Endodermal cell (in vitro differentiated cells): ENCODE results near the gene ZNF446. TPM values are rescaled to one million over a fixed set of nuclear protein-coding genes. Genes with fewer than 3 reads are reported as not detected.

Experiments
- DNase-seq: peaks from one replicate; pipeline ENCODE4 v3.0.0-alpha.2; 2017
- H3K27ac ChIP-seq: 2 replicates; pipeline ENCODE4 v1.5.1; 2013; ENCODE audit warnings: mild to moderate bottlenecking, low read depth, low read length, moderate library complexity
- H3K27me3 ChIP-seq: 2 replicates; pipeline ENCODE4 v1.6.1; 2013; ENCODE audit warnings: mild to moderate bottlenecking, low read length, moderate library complexity; ENCODE audit not compliant: insufficient read depth, control insufficient read depth, poor library complexity, severe bottlenecking
- H3K36me3 ChIP-seq: 2 replicates; pipeline ENCODE4 v1.7.0; 2013; ENCODE audit warnings: mild to moderate bottlenecking, low read length, moderate library complexity; ENCODE audit not compliant: control insufficient read depth, insufficient read depth
- H3K4me1 ChIP-seq: one replicate; pipeline ENCODE4 v1.7.0; 2013; ENCODE audit warnings: low read length; ENCODE audit not compliant: control insufficient read depth, insufficient read depth
- H3K4me3 ChIP-seq: 2 replicates; pipeline ENCODE4 v1.5.1; 2013; ENCODE audit warnings: mild to moderate bottlenecking, low read length, moderate library complexity
- H3K9ac ChIP-seq: 2 replicates; pipeline ENCODE4 v1.6.1; 2013; ENCODE audit warnings: mild to moderate bottlenecking, low read length, moderate library complexity; ENCODE audit not compliant: poor library complexity, severe bottlenecking; ENCODE audit errors: extremely low read depth
- H3K9me3 ChIP-seq: 2 replicates; pipeline ENCODE4 v1.6.1; 2013; ENCODE audit warnings: mild to moderate bottlenecking, low read length, moderate library complexity; ENCODE audit not compliant: control insufficient read depth
- H3K27ac Mint-ChIP-seq: 2 replicates; pipeline ENCODE4 v1.8.0; 2020; ENCODE audit warnings: mixed read lengths
- H3K27me3 Mint-ChIP-seq: 2 replicates; pipeline ENCODE4 v1.8.0; 2021; ENCODE audit warnings: mild to moderate bottlenecking, mixed read lengths; ENCODE audit not compliant: insufficient read depth
- H3K36me3 Mint-ChIP-seq: 2 replicates; pipeline ENCODE4 v1.8.0; 2020; ENCODE audit warnings: low read depth, mixed read lengths
- H3K4me1 Mint-ChIP-seq: 2 replicates; pipeline ENCODE4 v1.8.0; 2020; ENCODE audit warnings: mixed read lengths
- H3K4me3 Mint-ChIP-seq: 2 replicates; pipeline ENCODE4 v1.8.0; 2020; ENCODE audit warnings: mild to moderate bottlenecking, moderate library complexity, mixed read lengths
- H3K9me3 Mint-ChIP-seq: 2 replicates; pipeline ENCODE4 v1.8.0; 2020; ENCODE audit warnings: mild to moderate bottlenecking, mixed read lengths
- WGBS, 2 experiments: methylation state at CpG; one replicate each; pipeline versions ENCODE4 v1.1.5 to v1.1.7; 2013; ENCODE audit warnings: missing lambda C conversion rate in 2 of 2, mixed read lengths in 1 of 2; ENCODE audit not compliant: insufficient coverage in 1 of 2, insufficient read length in 1 of 2; 5-methylcytosine and 5-hydroxymethylcytosine counted together
- total RNA-seq, 2 donors: library from RNA; stranded (reverse); fragmentation: NEBNext Ultra II Directional in 1 of 2; extraction: Animal tissue kit (Norgen Biotek cat#: 25700) in 1 of 2; gene quantifications; 2 replicates in 1 of 2; 3 replicates in 1 of 2; pipeline ENCODE4 v1.2.1, GENCODE V29; 2021
- TF ChIP-seq, protein P1 (sequence below): fragments of 200-600 bp; sonication (generic); conservative IDR thresholded peaks from 2 replicates; pipeline ENCODE4 v1.5.0; 2021; ENCODE audit warnings: antibody characterized with exemption, mild to moderate bottlenecking

ZNF446 gene
- total RNA-seq, 2 donors from 2014 or later = 10.4 to 10.7 TPM

- no peaks in the 10 kb centered on the region for H3K36me3 Mint-ChIP-seq
Observed at GRCh38 chr19:58492265-58492664, 16.1 kb downstream of the ZNF446 start.

GRCh38 chr19:58497634-58498170 lies 21.6 kb downstream of the ZNF446 start:
- Histone ChIP-seq H3K36me3 (no peaks in the 10 kb centered on the region), H3K4me3 (no peak overlapping the region), H3K9ac (no peak overlapping the region), H3K9me3 (no peaks in the 10 kb centered on the region), H3K27me3 (no peaks in the 10 kb centered on the region), H3K27ac (no peak overlapping the region), H3K4me1 (no peaks in the 10 kb centered on the region)
- H3K4me3 Mint-ChIP-seq = peak overlapping the region; percentile 71
- DNase-seq = no peak
- peaks cover 1% of the 10 kb centered on the region for H3K9me3 Mint-ChIP-seq
- H3K27ac Mint-ChIP-seq = no peak overlapping the region
- TF ChIP-seq, protein P1, sequence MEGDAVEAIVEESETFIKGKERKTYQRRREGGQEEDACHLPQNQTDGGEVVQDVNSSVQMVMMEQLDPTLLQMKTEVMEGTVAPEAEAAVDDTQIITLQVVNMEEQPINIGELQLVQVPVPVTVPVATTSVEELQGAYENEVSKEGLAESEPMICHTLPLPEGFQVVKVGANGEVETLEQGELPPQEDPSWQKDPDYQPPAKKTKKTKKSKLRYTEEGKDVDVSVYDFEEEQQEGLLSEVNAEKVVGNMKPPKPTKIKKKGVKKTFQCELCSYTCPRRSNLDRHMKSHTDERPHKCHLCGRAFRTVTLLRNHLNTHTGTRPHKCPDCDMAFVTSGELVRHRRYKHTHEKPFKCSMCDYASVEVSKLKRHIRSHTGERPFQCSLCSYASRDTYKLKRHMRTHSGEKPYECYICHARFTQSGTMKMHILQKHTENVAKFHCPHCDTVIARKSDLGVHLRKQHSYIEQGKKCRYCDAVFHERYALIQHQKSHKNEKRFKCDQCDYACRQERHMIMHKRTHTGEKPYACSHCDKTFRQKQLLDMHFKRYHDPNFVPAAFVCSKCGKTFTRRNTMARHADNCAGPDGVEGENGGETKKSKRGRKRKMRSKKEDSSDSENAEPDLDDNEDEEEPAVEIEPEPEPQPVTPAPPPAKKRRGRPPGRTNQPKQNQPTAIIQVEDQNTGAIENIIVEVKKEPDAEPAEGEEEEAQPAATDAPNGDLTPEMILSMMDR = no peak
- 73 to 93% methylated on average over 2 to 8 of the region's 8 CpGs for WGBS, 2 experiments
- peaks cover 11% of the 10 kb centered on the region for H3K27me3 Mint-ChIP-seq
- H3K4me1 Mint-ChIP-seq = peaks cover 9% of the 10 kb centered on the region
- H3K36me3 Mint-ChIP-seq = no peaks in the 10 kb centered on the region

More at GRCh38 chr19:58492265-58492664, 16.1 kb downstream of the ZNF446 start:
- no peak for DNase-seq
- TF ChIP-seq, protein P1 = no peak
- H3K27me3 ChIP-seq = no peaks in the 10 kb centered on the region
- H3K9me3 Mint-ChIP-seq = no peaks in the 10 kb centered on the region
- WGBS, 2 experiments = 89 to 91% methylated on average over 10 to 11 of the region's 14 CpGs
- H3K27ac Mint-ChIP-seq = no peak overlapping the region
- H3K27me3 Mint-ChIP-seq = peaks cover 5% of the 10 kb centered on the region
- no peak overlapping the region for H3K27ac ChIP-seq
- no peaks in the 10 kb centered on the region for H3K4me1 ChIP-seq
- no peaks in the 10 kb centered on the region for H3K9me3 ChIP-seq
- no peak overlapping the region for H3K4me3 Mint-ChIP-seq
- no peaks in the 10 kb centered on the region for H3K36me3 ChIP-seq
- no peak overlapping the region for H3K4me3 ChIP-seq
- no peaks in the 10 kb centered on the region for H3K4me1 Mint-ChIP-seq
- no peak overlapping the region for H3K9ac ChIP-seq

DNA sequence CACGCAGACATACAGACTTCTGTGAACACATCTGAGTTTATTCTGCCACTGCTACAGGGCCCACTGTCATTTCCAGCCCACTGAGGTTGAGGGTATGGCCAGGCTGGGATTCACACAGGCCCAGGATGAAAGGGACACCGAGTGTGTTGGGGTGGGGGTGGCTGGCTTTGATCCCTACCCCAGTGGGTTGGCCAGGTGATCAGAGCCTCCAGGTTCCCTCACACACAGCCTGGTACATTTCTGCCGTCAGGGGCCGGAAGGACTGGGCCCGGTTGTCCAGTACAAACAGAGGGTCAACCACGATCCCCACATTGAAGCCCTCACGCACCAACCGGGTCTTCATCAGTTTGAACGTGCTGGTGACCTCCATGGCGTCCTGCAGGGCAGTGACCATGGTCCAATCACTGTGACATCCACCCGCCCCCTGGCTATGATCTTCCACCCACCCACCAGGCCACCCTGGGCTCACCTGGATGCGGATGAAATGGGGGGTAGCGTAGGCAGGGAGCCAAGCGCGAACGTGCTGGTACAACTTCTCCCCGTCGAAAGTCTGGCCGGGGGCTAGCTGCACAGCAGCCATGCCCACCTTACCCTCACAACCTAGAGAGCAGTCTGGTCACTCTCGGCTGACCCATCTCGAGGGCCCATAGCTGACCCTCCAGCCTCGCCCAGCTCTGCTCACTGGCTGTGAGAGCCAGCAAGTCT lies 22.3 kb downstream of the ZNF446 start:
- no peaks in the 10 kb centered on the region for H3K4me1 ChIP-seq
- no peaks in the 10 kb centered on the region for H3K27me3 ChIP-seq
- H3K9me3 Mint-ChIP-seq = peaks cover 7% of the 10 kb centered on the region
- H3K4me1 Mint-ChIP-seq = peaks cover 9% of the 10 kb centered on the region
- peak overlapping the region; percentile 71 for H3K4me3 Mint-ChIP-seq
- H3K36me3 Mint-ChIP-seq = no peaks in the 10 kb centered on the region
- peaks cover 12% of the 10 kb centered on the region for H3K27me3 Mint-ChIP-seq
- H3K9me3 ChIP-seq = no peaks in the 10 kb centered on the region
- 59 to 70% methylated on average over 20 to 21 of the region's 22 CpGs for WGBS, 2 experiments
- TF ChIP-seq, protein P1 = no peak
- H3K4me3 ChIP-seq = peak overlapping the region; percentile 92
- no peak for DNase-seq
- no peak overlapping the region for H3K27ac ChIP-seq
- peak overlapping the region; percentile 55 for H3K9ac ChIP-seq
- no peaks in the 10 kb centered on the region for H3K36me3 ChIP-seq
- no peak overlapping the region for H3K27ac Mint-ChIP-seq
